ENCODE measurements around the gene TNFSF15. TPM values are rescaled to one million over a fixed set of nuclear protein-coding genes. Genes with fewer than 3 reads are reported as not detected.

The TNFSF15 gene
- total and polyA plus RNA-seq, 2 of the 4 experiments (the other 2 are of a cell fraction) = 0.03 to 0.18 TPM

DNA sequence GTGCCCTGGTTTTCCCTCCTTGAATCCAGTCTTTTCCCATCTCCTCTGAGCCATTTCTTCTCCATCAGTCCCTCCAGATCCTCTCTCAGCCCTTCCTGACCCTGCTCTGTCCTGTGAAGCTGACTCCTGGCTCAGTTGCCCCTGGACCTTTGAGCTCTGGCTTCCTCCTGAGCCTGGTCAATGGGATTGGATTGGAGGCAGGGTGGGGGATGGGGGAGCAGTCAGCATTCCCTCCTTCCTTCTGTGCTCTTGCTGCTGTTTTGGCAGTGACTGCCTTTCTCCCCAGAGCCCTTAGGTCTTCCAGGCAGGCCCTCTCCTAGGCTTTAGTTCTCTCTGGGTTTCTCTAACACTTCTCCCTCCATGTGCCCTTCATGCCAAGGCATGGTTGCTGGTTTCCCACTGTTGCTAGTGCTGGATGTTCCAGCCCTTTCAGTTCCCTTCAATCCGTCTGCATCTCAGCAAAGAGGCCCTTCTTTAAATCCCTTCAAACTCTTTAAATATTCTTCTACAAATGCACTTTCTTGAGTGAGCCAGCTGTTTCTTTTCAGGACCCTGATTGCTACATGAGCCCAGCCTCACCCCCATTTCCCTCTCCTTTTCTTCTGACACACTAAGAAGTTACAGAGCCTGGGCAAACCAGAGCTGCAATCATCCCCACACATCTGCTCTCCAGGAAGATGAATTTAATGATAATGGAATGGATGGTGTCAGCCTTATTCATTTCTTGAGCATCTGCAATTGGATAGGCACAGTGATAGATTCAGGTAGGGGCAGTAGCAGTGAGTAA lies 2.2 kb downstream of the TNFSF15 start:
- POLR2A ChIA-PET (ENCODE audit: unreplicated experiment) = no interaction called here
- H2AK9ac ChIP-seq (replicated peaks; ENCODE audit: low read depth, low read length, poor library complexity) = peak overlapping the region; percentile 57
- H3K79me1 ChIP-seq (ENCODE audit: low read depth in 1 of 2, low read length in 2 of 2) = no peaks in the 10 kb centered on the region
- peak; percentile 47 for DNase-seq
- no peaks in the 10 kb centered on the region for H3K36me3 ChIP-seq (ENCODE audit: control insufficient read depth, insufficient read depth, low read length)
- no peak overlapping the region for H4K91ac ChIP-seq (ENCODE audit: insufficient read depth, low read depth, low read length)
- 100% methylated on average over 1 of the region's 1 CpG; no CpG with 5 or more reads in 1 of the 2 experiments for WGBS, 2 experiments (ENCODE audit: extremely low coverage in 2 of 2, insufficient read length in 1 of 2)
- H4K20me1 ChIP-seq (ENCODE audit: insufficient read depth, low read length) = peaks cover 4% of the 10 kb centered on the region; the same call in 1 of the 2 replicates
- no peak overlapping the region for H2BK120ac ChIP-seq (ENCODE audit: low read depth, low read length)
- dilution Hi-C loops (cut with HindIII; ENCODE audit: low sequenced_read_pairs, unreplicated experiment) = no loop called here
- H4K5ac ChIP-seq (ENCODE audit: low read depth, low read length) = no peak overlapping the region
- H2AFZ ChIP-seq (replicated peaks; ENCODE audit: low read length, poor library complexity) = no peak overlapping the region
- H3K56ac ChIP-seq (ENCODE audit: extremely low read depth, insufficient read depth, low read length) = no peak overlapping the region
- H3K4me2 ChIP-seq (ENCODE audit: low read depth, low read length) = no peak overlapping the region; the same call in 1 of the 2 replicates
- H3K18ac ChIP-seq (ENCODE audit: low read depth, low read length) = no peak overlapping the region; the same call in 1 of the 2 replicates
- peak; percentile 27 for ATAC-seq (ENCODE audit: low read depth)
- no peak overlapping the region for H2BK5ac ChIP-seq (ENCODE audit: low read depth, low read length, poor library complexity, severe bottlenecking)
- peak overlapping the region; percentile 32 for H2AK5ac ChIP-seq (ENCODE audit: low read depth, low read length)
- H3K14ac ChIP-seq (replicated peaks; ENCODE audit: low read depth, low read length) = peak overlapping the region; percentile 37
- intact Hi-C loops (cut with micrococcal nuclease) = no loop called here
- H3K9me1 ChIP-seq (ENCODE audit: insufficient read depth, low read length) = peaks cover 10% of the 10 kb centered on the region
- no TSS peak for BruUV-seq (replicated peaks)
- H3K4ac ChIP-seq (ENCODE audit: low read depth, low read length) = peak overlapping the region; percentile 52
- in situ Hi-C loops (cut with MboI; ENCODE audit: low sequenced_read_pairs) = no loop called here
- H2BK15ac ChIP-seq (ENCODE audit: low read depth, low read length) = peak overlapping the region; percentile 35; the same call in 1 of the 3 replicates
- TF ChIP-seq NFE2L2 (IDR thresholded peaks at IDR 0.05; ENCODE audit: low read depth, low read length) = no peak
- TF ChIP-seq RFX5 (IDR thresholded peaks at IDR 0.05; ENCODE audit: low read depth, low read length) = no peak
- TF ChIP-seq MXI1 (IDR thresholded peaks at IDR 0.05; ENCODE audit: borderline replicate concordance, low read depth, low read length) = no peak
- no peak for TF ChIP-seq BHLHE40 (IDR thresholded peaks at IDR 0.05; ENCODE audit: low read depth, low read length)
- TF ChIP-seq USF2 (IDR thresholded peaks at IDR 0.05; ENCODE audit: low read depth, low read length) = no peak
- TF ChIP-seq, protein P1, sequence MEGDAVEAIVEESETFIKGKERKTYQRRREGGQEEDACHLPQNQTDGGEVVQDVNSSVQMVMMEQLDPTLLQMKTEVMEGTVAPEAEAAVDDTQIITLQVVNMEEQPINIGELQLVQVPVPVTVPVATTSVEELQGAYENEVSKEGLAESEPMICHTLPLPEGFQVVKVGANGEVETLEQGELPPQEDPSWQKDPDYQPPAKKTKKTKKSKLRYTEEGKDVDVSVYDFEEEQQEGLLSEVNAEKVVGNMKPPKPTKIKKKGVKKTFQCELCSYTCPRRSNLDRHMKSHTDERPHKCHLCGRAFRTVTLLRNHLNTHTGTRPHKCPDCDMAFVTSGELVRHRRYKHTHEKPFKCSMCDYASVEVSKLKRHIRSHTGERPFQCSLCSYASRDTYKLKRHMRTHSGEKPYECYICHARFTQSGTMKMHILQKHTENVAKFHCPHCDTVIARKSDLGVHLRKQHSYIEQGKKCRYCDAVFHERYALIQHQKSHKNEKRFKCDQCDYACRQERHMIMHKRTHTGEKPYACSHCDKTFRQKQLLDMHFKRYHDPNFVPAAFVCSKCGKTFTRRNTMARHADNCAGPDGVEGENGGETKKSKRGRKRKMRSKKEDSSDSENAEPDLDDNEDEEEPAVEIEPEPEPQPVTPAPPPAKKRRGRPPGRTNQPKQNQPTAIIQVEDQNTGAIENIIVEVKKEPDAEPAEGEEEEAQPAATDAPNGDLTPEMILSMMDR (conservative IDR thresholded peaks at IDR 0.05; ENCODE audit: low read depth, low read length) = no peak
- no peak for TF ChIP-seq CHD1 (IDR thresholded peaks at IDR 0.05; ENCODE audit: low read depth, low read length)
- no peak for TF ChIP-seq ELK1 (IDR thresholded peaks at IDR 0.05; ENCODE audit: borderline replicate concordance, low read depth, low read length)
- no peak for TF ChIP-seq RAD21 (IDR thresholded peaks at IDR 0.05; ENCODE audit: low read length)
- H3K9me3 ChIP-seq (ENCODE audit: control insufficient read depth, insufficient read depth, low read length) = no peaks in the 10 kb centered on the region
- no peak overlapping the region; a peak in 1 of 4 replicates for H4K8ac ChIP-seq (ENCODE audit: low read depth in 2 of 2, low read length in 2 of 2)
- no peak overlapping the region for H3K4me3 ChIP-seq (ENCODE audit: insufficient read depth, low read depth, low read length)
- no peak overlapping the region for H3K9ac ChIP-seq (ENCODE audit: low read depth, low read length)
- peak overlapping the region; percentile 33; the same call in 1 of the 2 replicates for H3K27ac ChIP-seq (ENCODE audit: insufficient read depth, low read length)
- CTCF ChIA-PET = interaction anchor here (2.8 kb wide), 1 partner anchor 103 kb away, joined by 8 read pairs; no protein-coding TSS in a partner anchor
- 0 out of 2 replicates have a peak overlapping the region, but pooled peaks have one; percentile 53 for H2BK20ac ChIP-seq (ENCODE audit: low read depth, low read length)
- H3K27me3 ChIP-seq (ENCODE audit: control insufficient read depth, insufficient read depth, low read length) = peaks cover 10% of the 10 kb centered on the region
- H3K4me1 ChIP-seq (ENCODE audit: control insufficient read depth, insufficient read depth, low read length) = peaks cover 17% of the 10 kb centered on the region
- no peak overlapping the region for H3K23ac ChIP-seq (ENCODE audit: low read depth, low read length)

Measured in IMR-90 (cell line).